OCI-LY7 (cell line): Measurements from ENCODE around the gene PAPOLB. TPM values are rescaled to one million over a fixed set of nuclear protein-coding genes. Genes with fewer than 3 reads are reported as not detected.

Experiments used
- BruUV-seq: library from RNA; stranded (reverse); fragments of 400-500 nt; replicated peaks from 2 replicates; lab custom pipeline; 2021; lab: Mats Ljungman, UMichigan
- CTCF ChIA-PET: fragments of 300-600 bp; sonication (Branson Sonifier 250); formaldehyde crosslinking; loops from one replicate; lab custom pipeline; 2022; ENCODE audit warnings: antibody characterized with exemption; ENCODE audit not compliant: unreplicated experiment; lab: Charles Lee
- POLR2A ChIA-PET: fragments of 300-600 bp; sonication (Branson Sonifier 250); formaldehyde crosslinking; loops from one replicate; lab custom pipeline; 2022; ENCODE audit warnings: antibody characterized with exemption; lab: Charles Lee
- DNase-seq: peaks from one replicate; pipeline ENCODE4 v3.0.0-alpha.2; 2015; ENCODE audit warnings: low spot score
- H2AFZ ChIP-seq: fragments of 200-600 bp; sonication (generic), shearing (Covaris generic); 2 replicates; pipeline ENCODE4 v1.6.1; 2014; ENCODE audit warnings: mild to moderate bottlenecking, antibody characterized with exemption, low read length, moderate library complexity
- H3K27ac ChIP-seq: fragments of 200-600 bp; sonication (generic); 2 replicates; pipeline ENCODE4 v1.5.1; 2014; ENCODE audit warnings: mixed run types, low read depth, mild to moderate bottlenecking, moderate library complexity, low read length, inconsistent platforms; ENCODE audit not compliant: poor library complexity, severe bottlenecking
- H3K36me3 ChIP-seq: fragments of 200-600 bp; sonication (generic); 2 replicates; pipeline ENCODE4 v1.6.1; 2014; ENCODE audit warnings: mild to moderate bottlenecking, antibody characterized with exemption, low read length, moderate library complexity, mixed read lengths; ENCODE audit not compliant: insufficient read depth
- H3K4me1 ChIP-seq: fragments of 200-600 bp; sonication (generic); 2 replicates; pipeline ENCODE4 v1.5.1; 2014; ENCODE audit warnings: mild to moderate bottlenecking, low read length; ENCODE audit not compliant: insufficient read depth, poor library complexity, severe bottlenecking
- H3K4me2 ChIP-seq: fragments of 200-600 bp; sonication (generic); 2 replicates; pipeline ENCODE4 v1.6.1; 2014; ENCODE audit warnings: mild to moderate bottlenecking, low read length
- H3K4me3 ChIP-seq: fragments of 200-600 bp; sonication (generic); 2 replicates; pipeline ENCODE4 v1.5.1; 2014; ENCODE audit warnings: mild to moderate bottlenecking, low read depth, low read length; ENCODE audit not compliant: poor library complexity, severe bottlenecking
- H3K79me2 ChIP-seq: fragments of 200-600 bp; sonication (generic); 2 replicates; pipeline ENCODE4 v1.6.1; 2016; ENCODE audit warnings: low read depth, mild to moderate bottlenecking, low read length, moderate library complexity, mixed read lengths; ENCODE audit not compliant: insufficient read depth
- H3K9me2 ChIP-seq: fragments of 200-600 bp; sonication (generic); 2 replicates; pipeline ENCODE4 v1.6.1; 2016; ENCODE audit warnings: mild to moderate bottlenecking, low read length, mixed read lengths; ENCODE audit not compliant: insufficient read depth
- H3K9me3 ChIP-seq: fragments of 200-600 bp; sonication (generic); 2 replicates; pipeline ENCODE4 v1.6.1; 2014; ENCODE audit warnings: mild to moderate bottlenecking, mixed run types, low read length, mixed read lengths
- H4K20me1 ChIP-seq: fragments of 200-600 bp; sonication (generic); 2 replicates; pipeline ENCODE4 v1.6.1; 2014; ENCODE audit warnings: mild to moderate bottlenecking, antibody characterized with exemption, low read length, moderate library complexity, mixed read lengths; ENCODE audit not compliant: insufficient read depth
- CTCF ChIP-seq: fragments of 200-600 bp; sonication (generic); conservative IDR thresholded peaks from 2 replicates; pipeline ENCODE4 v1.5.1; 2014; ENCODE audit warnings: mild to moderate bottlenecking, antibody characterized with exemption, low read length, moderate library complexity, mixed read lengths
- EZH2phosphoT487 ChIP-seq: fragments of 200-600 bp; sonication (generic); IDR thresholded peaks from 2 replicates; pipeline ENCODE4 v1.6.1; 2018; ENCODE audit warnings: low read depth, borderline replicate concordance, mild to moderate bottlenecking, mixed run types, antibody characterized with exemption, low read length, moderate library complexity, mixed read lengths
- intact Hi-C: fragments of 100-400 bp; cut with micrococcal nuclease; formaldehyde crosslinking; loops from one replicate; pipeline ENCODE4 v1.10.0; 2022; ENCODE audit not compliant: unreplicated experiment
- total RNA-seq, 2 experiments: library from RNA; depleted of rRNA in 1 of 2; stranded (reverse); fragments of >200 nt in 1 of 2; shearing (Covaris generic) in 1 of 2; gene quantifications; 2 replicates each; pipeline ENCODE4 v1.2.3, GENCODE V29; 2014 to 2022

Gene PAPOLB
- total RNA-seq, 2 experiments from 2014 or later = not detected

- intact Hi-C loops = no loop called here
- Histone ChIP-seq H3K79me2 (no peaks in the 10 kb centered on the region), H3K9me2 (no peaks in the 10 kb centered on the region), H3K4me2 (no peak overlapping the region), H4K20me1 (no peaks in the 10 kb centered on the region), H3K9me3 (no peaks in the 10 kb centered on the region), H3K4me3 (no peak overlapping the region), H3K4me1 (no peaks in the 10 kb centered on the region), H3K27ac (no peak overlapping the region), H2AFZ (no peak overlapping the region), H3K36me3 (no peaks in the 10 kb centered on the region)
- ChIA-PET POLR2A (no interaction called here), CTCF (no interaction called here)
- BruUV-seq = no TSS peak
- no peak for TF ChIP-seq CTCF
- no peak for TF ChIP-seq EZH2phosphoT487
- no peak for DNase-seq
Observed at GRCh38 chr7:4837041-4837802, 24.6 kb downstream of the PAPOLB start.

- no peak for TF ChIP-seq EZH2phosphoT487
- TF ChIP-seq CTCF = no peak
- Histone ChIP-seq H3K4me2 (no peak overlapping the region), H3K36me3 (no peaks in the 10 kb centered on the region), H3K27ac (no peak overlapping the region), H4K20me1 (no peaks in the 10 kb centered on the region), H3K4me3 (no peak overlapping the region), H2AFZ (no peak overlapping the region), H3K9me2 (no peaks in the 10 kb centered on the region), H3K79me2 (no peaks in the 10 kb centered on the region), H3K4me1 (no peaks in the 10 kb centered on the region), H3K9me3 (no peaks in the 10 kb centered on the region)
- CTCF ChIA-PET = no interaction called here
- no TSS peak for BruUV-seq
- intact Hi-C loops = no loop called here
- no peak for DNase-seq
- POLR2A ChIA-PET = interaction anchor here (0.6 kb wide), 1 partner anchor 283 kb away, joined by 3 read pairs; no protein-coding TSS in a partner anchor
Observed at GRCh38 chr7:4836206-4836661, 25.6 kb downstream of the PAPOLB start.
